ENCODE results near the gene PDE2A.

PDE2A gene

GRCh38 chr11:72615329-72615728 lies 58.9 kb downstream of the PDE2A start:
- no peak for DNase-seq (ENCODE audit: low read depth in 2 of 2)

GRCh38 chr11:72614381-72614780 lies 59.8 kb downstream of the PDE2A start:
- no peak for DNase-seq (ENCODE audit: low read depth in 2 of 2)

GRCh38 chr11:72613977-72614376 lies 60.2 kb downstream of the PDE2A start:
- DNase-seq (ENCODE audit: low read depth in 2 of 2): no peak

GRCh38 chr11:72613450-72613849 lies 60.8 kb downstream of the PDE2A start:
- no peak for DNase-seq (ENCODE audit: low read depth in 2 of 2)

- no peak for DNase-seq (ENCODE audit: low read depth in 2 of 2)
These were observed 64.7 kb downstream of the PDE2A start for GRCh38 chr11:72609476-72609875.

- DNase-seq (ENCODE audit: low read depth in 2 of 2): no peak
These were observed 65.2 kb downstream of the PDE2A start for GRCh38 chr11:72609045-72609444.

GRCh38 chr11:72607496-72607895 lies 66.7 kb downstream of the PDE2A start:
- no peak for DNase-seq (ENCODE audit: low read depth in 2 of 2)

GRCh38 chr11:72606748-72607468 lies 67.3 kb downstream of the PDE2A start:
- no peak for DNase-seq (ENCODE audit: low read depth in 2 of 2)

GRCh38 chr11:72605973-72606747 lies 68.1 kb downstream of the PDE2A start:
- no peak for DNase-seq (ENCODE audit: low read depth in 2 of 2)

- DNase-seq (ENCODE audit: low read depth in 2 of 2): no peak
These were observed 70.0 kb downstream of the PDE2A start for GRCh38 chr11:72604256-72604655.

- no peak for DNase-seq (ENCODE audit: low read depth in 2 of 2)
These were observed 71.8 kb downstream of the PDE2A start for GRCh38 chr11:72602250-72602904.

- DNase-seq (ENCODE audit: low read depth in 2 of 2): no peak
These were observed 73.7 kb downstream of the PDE2A start for GRCh38 chr11:72600557-72600956.

GRCh38 chr11:72599325-72600117 lies 74.7 kb downstream of the PDE2A start:
- no peak for DNase-seq (ENCODE audit: low read depth in 2 of 2)

- no peak for DNase-seq (ENCODE audit: low read depth in 2 of 2)
These were observed 75.3 kb downstream of the PDE2A start for GRCh38 chr11:72598906-72599305.

GRCh38 chr11:72598466-72598865 lies 75.8 kb downstream of the PDE2A start:
- no peak for DNase-seq (ENCODE audit: low read depth in 2 of 2)

- DNase-seq (ENCODE audit: low read depth in 2 of 2): no peak
These were observed 76.5 kb downstream of the PDE2A start for GRCh38 chr11:72597721-72598120.

- no peak for DNase-seq (ENCODE audit: low read depth in 2 of 2)
These were observed 78.9 kb downstream of the PDE2A start for GRCh38 chr11:72595292-72595684.

- no peak for DNase-seq (ENCODE audit: low read depth in 2 of 2)
These were observed 79.5 kb downstream of the PDE2A start for GRCh38 chr11:72594493-72595291.

GRCh38 chr11:72592698-72593495 lies 81.3 kb downstream of the PDE2A start:
- no peak for DNase-seq (ENCODE audit: low read depth in 2 of 2)

GRCh38 chr11:72591785-72592502 lies 82.3 kb downstream of the PDE2A start:
- peak; percentile 26 to 52 for DNase-seq (ENCODE audit: low read depth in 2 of 2)

Measured in stimulated activated CD8-positive, alpha-beta memory T cell treated with anti-CD3 and anti-CD28 coated beads, Interleukin-2, amount 100 ng/mL, for 48 hours (primary cell).